ENCODE measurements around the gene PTPRH. TPM values are rescaled to one million over a fixed set of nuclear protein-coding genes. Genes with fewer than 3 reads are reported as not detected.
"Not testable (repeated sequence)": the region's sequence is repeated elsewhere in the genome, so short reads cannot be mapped to it uniquely, and the experiment has no call there.

The PTPRH gene
- polyA plus RNA-seq, 1 donor from 2014 or later: 0.54 TPM

DNA sequence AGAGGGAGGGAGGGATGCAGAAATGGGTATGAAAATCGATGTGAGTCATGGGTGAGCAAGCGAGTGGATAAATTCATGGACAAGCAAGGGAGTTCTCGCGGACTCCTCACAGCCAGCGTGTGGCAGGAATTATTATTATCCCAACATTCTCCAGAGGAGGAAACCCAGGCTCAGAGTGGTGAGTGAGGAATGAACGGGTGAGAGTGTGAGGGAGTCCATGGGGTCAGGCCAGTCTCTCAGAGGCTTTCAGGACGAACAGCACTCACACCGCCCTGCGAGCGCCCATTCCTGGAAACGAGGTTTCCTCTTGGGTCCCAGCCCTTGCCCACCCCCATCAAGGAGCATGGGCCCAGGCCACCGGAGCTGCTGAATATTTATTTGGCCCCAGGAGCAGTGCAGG is 36.6 kb downstream of the PTPRH start:
- Histone ChIP-seq H3K9me2 (ENCODE audit: insufficient read depth, low read length) (no peaks in the 10 kb centered on the region), H3K4me2 (ENCODE audit: low read length) (no peak overlapping the region), H2AFZ (ENCODE audit: low read depth, low read length) (no peak overlapping the region), H4K20me1 (ENCODE audit: insufficient read depth) (peaks cover 4% of the 10 kb centered on the region), H3K79me2 (replicated peaks; ENCODE audit: insufficient read depth, low read length) (no peaks in the 10 kb centered on the region), H3K9me3 (ENCODE audit: low read length) (no peaks in the 10 kb centered on the region), H3K9ac (ENCODE audit: low read length) (no peak overlapping the region), H3K4me3 (ENCODE audit: low read length) (no peak overlapping the region), H3F3A (ENCODE audit: insufficient read depth, low read length, poor library complexity, severe bottlenecking) (no peaks in the 10 kb centered on the region), H3K36me3 (ENCODE audit: insufficient read depth, low read length) (peaks cover 2% of the 10 kb centered on the region), H3K27ac (ENCODE audit: low read length) (no peak overlapping the region), H3K27me3 (ENCODE audit: insufficient read depth, low read depth, low read length) (peaks cover 18% of the 10 kb centered on the region)
- TF ChIP-seq MXI1 (conservative IDR thresholded peaks at IDR 0.05; ENCODE audit: poor library complexity, severe bottlenecking): no peak
- TF ChIP-seq TAF1 (IDR thresholded peaks at IDR 0.05; ENCODE audit: low read depth): no peak
- TF ChIP-seq CTCF (IDR thresholded peaks at IDR 0.05; ENCODE audit: poor library complexity, severe bottlenecking): no peak
- TF ChIP-seq EP300 (conservative IDR thresholded peaks at IDR 0.05; ENCODE audit: poor library complexity, severe bottlenecking): no peak
- TF ChIP-seq SMC3 (conservative IDR thresholded peaks at IDR 0.05; ENCODE audit: poor library complexity): no peak
- TF ChIP-seq EZH2 (IDR thresholded peaks at IDR 0.05; ENCODE audit: borderline replicate concordance, insufficient read depth, low read length, poor library complexity, severe bottlenecking): no peak

- not testable (repeated sequence) for H3K4me2 ChIP-seq (ENCODE audit: low read length); H3K9ac ChIP-seq (ENCODE audit: low read length); H3K9me2 ChIP-seq (ENCODE audit: insufficient read depth, low read length); H3K27ac ChIP-seq (ENCODE audit: low read length); H2AFZ ChIP-seq (ENCODE audit: low read depth, low read length); H3K4me3 ChIP-seq (ENCODE audit: low read length); H3K79me2 ChIP-seq (replicated peaks; ENCODE audit: insufficient read depth, low read length); H4K20me1 ChIP-seq (ENCODE audit: insufficient read depth); H3F3A ChIP-seq (ENCODE audit: insufficient read depth, low read length, poor library complexity, severe bottlenecking); H3K36me3 ChIP-seq (ENCODE audit: insufficient read depth, low read length); H3K9me3 ChIP-seq (ENCODE audit: low read length)
- peaks cover 18% of the 10 kb centered on the region for H3K27me3 ChIP-seq (ENCODE audit: insufficient read depth, low read depth, low read length)
Measured at GRCh38 chr19:55172318-55172717, 37.0 kb downstream of the PTPRH start.

GRCh38 chr19:55171440-55171839 is 37.9 kb downstream of the PTPRH start:
- no peak overlapping the region for H2AFZ ChIP-seq (ENCODE audit: low read depth, low read length)
- no peak overlapping the region for H3K9ac ChIP-seq (ENCODE audit: low read length)
- no peak overlapping the region for H3K4me2 ChIP-seq (ENCODE audit: low read length)
- no peaks in the 10 kb centered on the region for H3K9me2 ChIP-seq (ENCODE audit: insufficient read depth, low read length)
- H3K79me2 ChIP-seq (replicated peaks; ENCODE audit: insufficient read depth, low read length): no peaks in the 10 kb centered on the region
- no peaks in the 10 kb centered on the region for H3F3A ChIP-seq (ENCODE audit: insufficient read depth, low read length, poor library complexity, severe bottlenecking)
- H3K27me3 ChIP-seq (ENCODE audit: insufficient read depth, low read depth, low read length): peaks cover 18% of the 10 kb centered on the region
- no peak overlapping the region for H3K4me3 ChIP-seq (ENCODE audit: low read length)
- H4K20me1 ChIP-seq (ENCODE audit: insufficient read depth): peaks cover 4% of the 10 kb centered on the region
- H3K27ac ChIP-seq (ENCODE audit: low read length): no peak overlapping the region
- H3K9me3 ChIP-seq (ENCODE audit: low read length): no peaks in the 10 kb centered on the region
- no peak for TF ChIP-seq RAD21 (conservative IDR thresholded peaks at IDR 0.05)
- TF ChIP-seq CTCF (IDR thresholded peaks at IDR 0.05; ENCODE audit: poor library complexity, severe bottlenecking): no peak
- TF ChIP-seq EP300 (conservative IDR thresholded peaks at IDR 0.05; ENCODE audit: poor library complexity, severe bottlenecking): no peak
- no peak for TF ChIP-seq SMC3 (conservative IDR thresholded peaks at IDR 0.05; ENCODE audit: poor library complexity)
- no peak for TF ChIP-seq TAF1 (IDR thresholded peaks at IDR 0.05; ENCODE audit: low read depth)
- TF ChIP-seq MXI1 (conservative IDR thresholded peaks at IDR 0.05; ENCODE audit: poor library complexity, severe bottlenecking): no peak
- no peak for TF ChIP-seq EZH2 (IDR thresholded peaks at IDR 0.05; ENCODE audit: borderline replicate concordance, insufficient read depth, low read length, poor library complexity, severe bottlenecking)
- TF ChIP-seq POLR2AphosphoS5 (IDR thresholded peaks at IDR 0.05): no peak
- TF ChIP-seq, protein P1, sequence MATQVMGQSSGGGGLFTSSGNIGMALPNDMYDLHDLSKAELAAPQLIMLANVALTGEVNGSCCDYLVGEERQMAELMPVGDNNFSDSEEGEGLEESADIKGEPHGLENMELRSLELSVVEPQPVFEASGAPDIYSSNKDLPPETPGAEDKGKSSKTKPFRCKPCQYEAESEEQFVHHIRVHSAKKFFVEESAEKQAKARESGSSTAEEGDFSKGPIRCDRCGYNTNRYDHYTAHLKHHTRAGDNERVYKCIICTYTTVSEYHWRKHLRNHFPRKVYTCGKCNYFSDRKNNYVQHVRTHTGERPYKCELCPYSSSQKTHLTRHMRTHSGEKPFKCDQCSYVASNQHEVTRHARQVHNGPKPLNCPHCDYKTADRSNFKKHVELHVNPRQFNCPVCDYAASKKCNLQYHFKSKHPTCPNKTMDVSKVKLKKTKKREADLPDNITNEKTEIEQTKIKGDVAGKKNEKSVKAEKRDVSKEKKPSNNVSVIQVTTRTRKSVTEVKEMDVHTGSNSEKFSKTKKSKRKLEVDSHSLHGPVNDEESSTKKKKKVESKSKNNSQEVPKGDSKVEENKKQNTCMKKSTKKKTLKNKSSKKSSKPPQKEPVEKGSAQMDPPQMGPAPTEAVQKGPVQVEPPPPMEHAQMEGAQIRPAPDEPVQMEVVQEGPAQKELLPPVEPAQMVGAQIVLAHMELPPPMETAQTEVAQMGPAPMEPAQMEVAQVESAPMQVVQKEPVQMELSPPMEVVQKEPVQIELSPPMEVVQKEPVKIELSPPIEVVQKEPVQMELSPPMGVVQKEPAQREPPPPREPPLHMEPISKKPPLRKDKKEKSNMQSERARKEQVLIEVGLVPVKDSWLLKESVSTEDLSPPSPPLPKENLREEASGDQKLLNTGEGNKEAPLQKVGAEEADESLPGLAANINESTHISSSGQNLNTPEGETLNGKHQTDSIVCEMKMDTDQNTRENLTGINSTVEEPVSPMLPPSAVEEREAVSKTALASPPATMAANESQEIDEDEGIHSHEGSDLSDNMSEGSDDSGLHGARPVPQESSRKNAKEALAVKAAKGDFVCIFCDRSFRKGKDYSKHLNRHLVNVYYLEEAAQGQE (IDR thresholded peaks at IDR 0.05; ENCODE audit: borderline replicate concordance): no peak
- H3K36me3 ChIP-seq (ENCODE audit: insufficient read depth, low read length): no peaks in the 10 kb centered on the region

Measured in neural cell (in vitro differentiated cells).